PFSK-1 (cell line): ENCODE results near the gene TMEM240.

Source experiments
- POLR2AphosphoS5 ChIP-seq: IDR thresholded peaks from 2 replicates; pipeline ENCODE4 v1.6.1; 2012; ENCODE audit warnings: low read depth, mild to moderate bottlenecking, control low read depth, low read length, moderate library complexity
- SIN3A ChIP-seq: IDR thresholded peaks from 2 replicates; pipeline ENCODE4 v1.6.1; 2012; ENCODE audit warnings: mild to moderate bottlenecking, low read length, moderate library complexity, borderline replicate concordance; ENCODE audit not compliant: insufficient read depth
- TAF1 ChIP-seq: IDR thresholded peaks from 2 replicates; pipeline ENCODE4 v1.6.1; 2012; ENCODE audit warnings: low read length, control low read depth, borderline replicate concordance; ENCODE audit not compliant: insufficient read depth

GRCh38 chr1:1565340-1565739 is 24.9 kb upstream of the TMEM240 start:
- TF ChIP-seq POLR2AphosphoS5 (no peak), TAF1 (no peak), SIN3A (no peak)
